Psoas muscle (tissue), 8 donors: Measurements from ENCODE around the gene USF1. TPM values are rescaled to one million over a fixed set of nuclear protein-coding genes. Genes with fewer than 3 reads are reported as not detected.

Experiments
- ATAC-seq, 4 donors: fragments of 200-7000 bp; cut with Tn5 transposase; one replicate each; pipeline ENCODE4 v1.9.1; 2020; ENCODE audit warnings: moderate library complexity in 3 of 4, mild to moderate bottlenecking in 2 of 4
- DNase-seq, 2 donors: peaks; one replicate each; pipeline ENCODE4 v3.0.0-alpha.2; 2020
- H3K27ac ChIP-seq: fragments of 200-600 bp; one replicate; pipeline ENCODE4 v1.8.0; 2022
- H3K27me3 ChIP-seq, 3 donors: fragments of 200-600 bp in 1 of 3; one replicate each; pipeline versions ENCODE4 v1.6.1 to v1.8.0; 2013 to 2022; ENCODE audit warnings: low read length in 2 of 3, mild to moderate bottlenecking in 2 of 3, moderate library complexity in 1 of 3; ENCODE audit not compliant: insufficient read depth in 3 of 3
- H3K36me3 ChIP-seq, 2 donors: fragments of 200-600 bp in 1 of 2; one replicate each; pipeline versions ENCODE4 v1.6.1 to v1.8.0; 2013 to 2022; ENCODE audit warnings: low read depth in 1 of 2, mild to moderate bottlenecking in 1 of 2, moderate library complexity in 1 of 2; ENCODE audit not compliant: insufficient read depth in 1 of 2
- H3K4me1 ChIP-seq: fragments of 200-600 bp; one replicate; pipeline ENCODE4 v1.8.0; 2022
- H3K4me3 ChIP-seq: fragments of 200-600 bp; one replicate; pipeline ENCODE4 v1.8.0; 2022; ENCODE audit warnings: mild to moderate bottlenecking
- H3K9me3 ChIP-seq: fragments of 200-600 bp; one replicate; pipeline ENCODE4 v1.8.0; 2022
- CTCF ChIP-seq: fragments of 200-600 bp; IDR thresholded peaks from one replicate; pipeline ENCODE4 v1.8.0; 2022; ENCODE audit warnings: antibody characterized with exemption
- WGBS, 3 donors: extraction: QIAGEN DNeasy Blood & Tissue Kit; methylation state at CpG; one replicate each; pipeline versions ENCODE4 v1.1.6 to v1.1.7; 2013; 5-methylcytosine and 5-hydroxymethylcytosine counted together
- intact Hi-C, 2 donors: fragments of 100-400 bp; cut with DNase I; formaldehyde crosslinking; loops; one replicate each; pipeline versions ENCODE4 v1.11.0 to v1.14.2; 2022
- polyA plus RNA-seq, 3 donors: library from polyadenylated mRNA; stranded (reverse); fragments of 200-250 nt; gene quantifications; one replicate each; pipeline ENCODE4 v1.2.3, GENCODE V29; 2013
- total RNA-seq, 4 donors: library from RNA; stranded (reverse); fragmentation: NEBNext Ultra II Directional in 2 of 4; extraction: Animal tissue kit (Norgen Biotek cat#: 25700) in 2 of 4; gene quantifications; one replicate each; pipeline versions ENCODE4 v1.2.1 to v1.2.4, GENCODE V29; 2021 to 2023
- donor health status: healthy with polysubstance abuse.
- donor health status: DM: no; HTN: no; CAD: no; lungs with moderate emphysema.
- donor health status: Bipolar disorder and iron deficiency.
- donor health status: healthy.
- donor health status: DM: yes; HTN: yes; CAD: no.
- donor health status: DM: no; HTN: no; CAD: no.
- donor health status: DM: no; HTN: no; CAD: no.
- donor health status: DM: yes; HTN: yes; CAD: no.

USF1 gene
- total and polyA plus RNA-seq, 7 donors = 29.8 to 68.1 (median 40.0) TPM

DNA sequence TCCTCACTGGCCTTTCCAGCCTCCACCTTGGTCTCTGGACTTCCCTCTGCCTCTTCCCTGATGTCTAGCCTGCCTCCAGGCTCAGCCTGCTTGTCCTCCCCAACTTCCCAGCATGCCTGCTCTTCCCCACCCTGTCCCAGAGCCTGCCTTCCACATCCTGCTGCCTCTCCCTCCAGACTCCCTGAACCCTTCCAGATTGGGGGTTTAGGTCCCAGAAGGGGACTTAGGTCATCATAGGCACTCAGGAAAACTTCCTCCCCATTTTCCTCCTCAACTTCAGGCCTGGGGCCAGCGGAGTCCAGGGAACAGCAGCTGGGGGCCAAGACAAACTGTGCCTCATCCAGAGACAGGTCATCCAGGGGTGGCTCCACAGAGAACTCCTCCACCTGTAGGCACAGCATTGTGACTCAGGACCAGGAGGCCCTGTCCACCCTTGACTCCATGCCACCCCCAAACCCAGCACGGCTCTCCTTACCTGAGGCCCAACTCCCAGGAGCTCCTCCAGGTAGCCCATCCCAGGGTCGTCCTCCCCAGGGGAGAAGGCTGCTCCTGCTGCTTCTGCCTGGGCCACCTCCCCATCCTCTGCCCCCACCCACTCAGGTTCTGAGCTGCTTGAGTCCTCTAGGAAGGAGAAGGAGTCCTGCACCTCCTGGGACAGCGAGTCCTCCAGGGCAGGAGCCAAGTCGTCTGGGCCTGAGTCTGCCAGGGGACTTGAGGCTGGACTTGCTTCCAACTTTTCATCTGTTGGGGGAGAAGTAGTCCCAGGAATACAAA is 3.4 kb upstream of the USF1 start:
- DNase-seq = no peak
- H3K27me3 ChIP-seq = peaks cover 0 to 5% (median 3%) of the 10 kb centered on the region in 3 donors
- no peak for ATAC-seq
- no peaks in the 10 kb centered on the region for H3K9me3 ChIP-seq
- H3K4me3 ChIP-seq = no peak overlapping the region
- peaks cover 7% of the 10 kb centered on the region for H3K4me1 ChIP-seq
- no peak for TF ChIP-seq CTCF
- intact Hi-C loops = loop anchor here (5.0 kb wide), 2 partner anchors 83 to 103 kb away; partner anchors contain the start of genes DEDD (in 1 of the 2) and UFC1 (in 1 of the 2)
- 86 to 92% (median 91%) methylated on average over 5 of the region's 5 CpGs for WGBS, 3 donors
- no peak overlapping the region for H3K27ac ChIP-seq
- no peaks in the 10 kb centered on the region for H3K36me3 ChIP-seq

- Histone ChIP-seq H3K36me3 (peaks cover 0 to 4% of the 10 kb centered on the region in 2 donors), H3K27me3 (peaks cover 0 to 2% (median 0%) of the 10 kb centered on the region in 3 donors), H3K4me1 (peaks cover 15% of the 10 kb centered on the region), H3K27ac (no peak overlapping the region), H3K4me3 (no peak overlapping the region), H3K9me3 (no peaks in the 10 kb centered on the region)
- DNase-seq = no peak
- ATAC-seq = no peak
- intact Hi-C loops = loop anchor here (5.0 kb wide), 2 partner anchors 85 to 105 kb away; partner anchors contain the start of genes DEDD (in 1 of the 2) and UFC1 (in 1 of the 2)
- TF ChIP-seq CTCF = no peak
- WGBS, 3 donors = 94 to 96% (median 94%) methylated on average over 18 of the region's 18 CpGs
Measured at GRCh38 chr1:161047436-161048420, 2.0 kb upstream of the USF1 start.

GRCh38 chr1:161046605-161047228 is 940 bp upstream of the USF1 start:
- H3K9me3 ChIP-seq = no peaks in the 10 kb centered on the region
- peak overlapping the region; percentile 88 for H3K4me3 ChIP-seq
- no peak for ATAC-seq
- DNase-seq = no peak
- H3K4me1 ChIP-seq = peaks cover 16% of the 10 kb centered on the region
- WGBS, 3 donors = 62 to 87% (median 77%) methylated on average over 2 of the region's 2 CpGs
- no peak for TF ChIP-seq CTCF
- H3K36me3 ChIP-seq = peaks cover 6 to 15% of the 10 kb centered on the region in 2 donors
- peak overlapping the region; percentile 91 for H3K27ac ChIP-seq
- intact Hi-C loops = loop anchor here (5.0 kb wide), 2 partner anchors 86 to 106 kb away; partner anchors contain the start of genes DEDD (in 1 of the 2) and UFC1 (in 1 of the 2)
- peaks cover 0 to 2% (median 0%) of the 10 kb centered on the region in 3 donors for H3K27me3 ChIP-seq
